ENCODE results near the gene CXorf65. TPM values are rescaled to one million over a fixed set of nuclear protein-coding genes. Genes with fewer than 3 reads are reported as not detected.

The CXorf65 gene
- not detected for total RNA-seq

- Histone ChIP-seq H3K36me3 (no peaks in the 10 kb centered on the region), H3K9me3 (no peaks in the 10 kb centered on the region), H3K4me3 (no peak within 1 kb of the TSS), H3K27me3 (no peaks in the 10 kb centered on the region), H3K27ac (no peak within 1 kb of the TSS), H3K4me1 (peaks cover 4% of the 10 kb centered on the region)
- DNase-seq (ENCODE audit: low spot score in 2 of 2), result no peak
- 73% methylated on average over 1 of the region's 1 CpG for WGBS
- TF ChIP-seq EP300 (IDR thresholded peaks at IDR 0.05) (no peak), POLR2AphosphoS5 (IDR thresholded peaks at IDR 0.05) (no peak), POLR2A (IDR thresholded peaks at IDR 0.05) (no peak), CTCF (IDR thresholded peaks at IDR 0.05) (no peak)
Measured at GRCh38 chrX:71106427-71106826, at the start of gene CXorf65. Gene CXorf65, minus strand, starts transcription at chrX:71106740. Its CDS starts 184 bp downstream, at chrX:71106556.

- H3K9me3 ChIP-seq, result no peaks in the 10 kb centered on the region
- no peak overlapping the region for H3K4me3 ChIP-seq
- no peaks in the 10 kb centered on the region for H3K36me3 ChIP-seq
- H3K27ac ChIP-seq, result no peak overlapping the region
- H3K27me3 ChIP-seq, result no peaks in the 10 kb centered on the region
- no peaks in the 10 kb centered on the region for H3K4me1 ChIP-seq
- 51% methylated on average over 2 of the region's 3 CpGs for WGBS
- DNase-seq (ENCODE audit: low spot score in 2 of 2), result no peak
- TF ChIP-seq POLR2A (IDR thresholded peaks at IDR 0.05) (no peak), EP300 (IDR thresholded peaks at IDR 0.05) (no peak), POLR2AphosphoS5 (IDR thresholded peaks at IDR 0.05) (no peak), CTCF (IDR thresholded peaks at IDR 0.05) (no peak)
Measured at GRCh38 chrX:71154641-71155040, 48.1 kb upstream of the CXorf65 start.

- WGBS, result 78% methylated on average over 6 of the region's 7 CpGs
- H3K4me1 ChIP-seq, result no peaks in the 10 kb centered on the region
- H3K27ac ChIP-seq, result no peak overlapping the region
- TF ChIP-seq CTCF (IDR thresholded peaks at IDR 0.05) (no peak), POLR2AphosphoS5 (IDR thresholded peaks at IDR 0.05) (no peak), POLR2A (IDR thresholded peaks at IDR 0.05) (no peak), EP300 (IDR thresholded peaks at IDR 0.05) (no peak)
- H3K27me3 ChIP-seq, result no peaks in the 10 kb centered on the region
- H3K36me3 ChIP-seq, result no peaks in the 10 kb centered on the region
- DNase-seq (ENCODE audit: low spot score in 2 of 2), result no peak
- no peaks in the 10 kb centered on the region for H3K9me3 ChIP-seq
- H3K4me3 ChIP-seq, result no peak overlapping the region
Measured at GRCh38 chrX:71154196-71154595, 47.7 kb upstream of the CXorf65 start.

- Histone ChIP-seq H3K36me3 (no peaks in the 10 kb centered on the region), H3K4me1 (no peaks in the 10 kb centered on the region), H3K27ac (no peak overlapping the region), H3K4me3 (no peak overlapping the region), H3K27me3 (no peaks in the 10 kb centered on the region), H3K9me3 (no peaks in the 10 kb centered on the region)
- 76% methylated on average over 7 of the region's 7 CpGs for WGBS
- no peak for DNase-seq (ENCODE audit: low spot score in 2 of 2)
- no peak for TF ChIP-seq POLR2AphosphoS5 (IDR thresholded peaks at IDR 0.05)
- no peak for TF ChIP-seq CTCF (IDR thresholded peaks at IDR 0.05)
- no peak for TF ChIP-seq POLR2A (IDR thresholded peaks at IDR 0.05)
- no peak for TF ChIP-seq EP300 (IDR thresholded peaks at IDR 0.05)
Measured at GRCh38 chrX:71151366-71151765, 44.8 kb upstream of the CXorf65 start.

- Histone ChIP-seq H3K4me3 (no peak overlapping the region), H3K9me3 (no peaks in the 10 kb centered on the region), H3K27ac (no peak overlapping the region), H3K36me3 (no peaks in the 10 kb centered on the region), H3K4me1 (peaks cover 10% of the 10 kb centered on the region), H3K27me3 (no peaks in the 10 kb centered on the region)
- no CpG with 5 or more reads among the region's 8 CpGs for WGBS
- no peak for TF ChIP-seq EP300 (IDR thresholded peaks at IDR 0.05)
- TF ChIP-seq POLR2A (IDR thresholded peaks at IDR 0.05), result no peak
- TF ChIP-seq POLR2AphosphoS5 (IDR thresholded peaks at IDR 0.05), result no peak
- no peak for TF ChIP-seq CTCF (IDR thresholded peaks at IDR 0.05)
- DNase-seq (ENCODE audit: low spot score in 2 of 2), result no peak
Measured at GRCh38 chrX:71148278-71148663, 41.7 kb upstream of the CXorf65 start.
